ENCODE data around the gene TMPRSS3.

DNA sequence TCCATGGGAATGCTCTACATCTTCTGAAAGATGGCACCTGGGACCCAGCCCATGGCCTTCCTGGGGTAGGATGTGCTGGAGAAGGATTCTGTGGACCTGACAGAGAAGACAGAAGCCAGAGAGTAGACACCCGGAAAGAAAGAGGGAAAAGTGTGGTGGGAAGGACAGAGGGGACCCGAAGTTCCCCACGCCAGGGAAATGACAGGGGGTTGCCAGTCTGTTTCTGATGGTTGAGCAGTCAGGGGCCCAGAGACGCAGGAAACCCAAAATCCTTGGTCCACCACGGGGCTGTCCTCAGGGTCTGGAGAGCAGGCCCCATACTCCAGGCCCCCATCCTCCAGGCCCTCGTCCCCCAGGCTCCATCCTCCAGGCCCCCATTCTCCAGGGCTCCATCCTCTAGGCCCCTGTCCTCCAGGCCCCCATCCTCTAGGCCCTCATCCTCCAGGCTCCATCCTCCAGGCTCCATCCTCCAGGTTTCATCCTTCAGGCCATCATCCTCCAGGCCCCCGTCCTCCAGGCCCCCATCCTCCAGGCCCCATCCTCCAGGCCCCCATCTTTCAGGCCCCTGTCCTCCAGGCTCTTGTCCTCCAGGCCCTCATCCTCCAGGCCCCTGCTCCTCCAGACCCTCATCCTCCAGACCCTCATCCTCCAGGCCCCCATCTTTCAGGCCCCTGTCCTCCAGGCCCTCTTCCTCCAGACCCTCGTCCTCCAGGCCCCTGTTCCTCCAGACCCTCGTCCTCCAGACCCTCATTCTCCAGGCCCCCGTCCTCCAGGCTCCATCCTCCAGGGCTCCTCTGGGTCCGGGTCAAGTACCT is 44.0 kb downstream of the TMPRSS3 start:
- TF ChIP-seq REST (IDR thresholded peaks at IDR 0.05; ENCODE audit: low read depth), result no peak
- TF ChIP-seq MAX (IDR thresholded peaks at IDR 0.05), result no peak
- TF ChIP-seq CREB1 (IDR thresholded peaks at IDR 0.05; ENCODE audit: low read depth), result no peak
- TF ChIP-seq CEBPB (IDR thresholded peaks at IDR 0.05), result no peak
- TF ChIP-seq EP300 (IDR thresholded peaks at IDR 0.05; ENCODE audit: borderline replicate concordance), result no peak
- no peak for TF ChIP-seq USF1 (IDR thresholded peaks at IDR 0.05)
- no peak for TF ChIP-seq RAD21 (IDR thresholded peaks at IDR 0.05; ENCODE audit: low read depth)
- TF ChIP-seq TAF1 (IDR thresholded peaks at IDR 0.05; ENCODE audit: low read depth), result no peak
- TF ChIP-seq EGR1 (IDR thresholded peaks at IDR 0.05), result no peak
- no peak for TF ChIP-seq TEAD4 (IDR thresholded peaks at IDR 0.05)

All from Ishikawa (cell line).